Common myeloid progenitor, CD34-positive (primary cell): ENCODE results near the gene CCBE1.

Experiments used
- CTCF ChIA-PET: fragments of 350-600 bp; sonication (Branson Sonifier 250); formaldehyde crosslinking; loops from one replicate; lab custom pipeline; 2021; ENCODE audit warnings: antibody characterized with exemption; lab: Charles Lee
- POLR2A ChIA-PET: fragments of 350-600 bp; sonication (Branson Sonifier 250); formaldehyde crosslinking; loops from one replicate; lab custom pipeline; 2021; ENCODE audit warnings: antibody characterized with exemption; lab: Charles Lee
- DNase-seq, 3 donors: peaks; one replicate each; pipeline versions ENCODE4 v3.0.0 to v3.0.0-alpha.2; 2013
- H3K27ac ChIP-seq, 2 experiments: 1 replicate in 1 of 2; 2 replicates in 1 of 2; pipeline ENCODE4 v1.7.0; 2013; ENCODE audit warnings: inconsistent platforms in 2 of 2, low read length in 2 of 2, mild to moderate bottlenecking in 2 of 2, low read depth in 1 of 2, moderate library complexity in 1 of 2; ENCODE audit not compliant: severe bottlenecking in 2 of 2, insufficient read depth in 1 of 2, poor library complexity in 1 of 2
- H3K27me3 ChIP-seq, 5 experiments: replicated peaks in 2 of 5; 1 replicate in 3 of 5; 2 replicates in 2 of 5; pipeline versions ENCODE4 v1.6.1 to v1.7.0; 2013; ENCODE audit warnings: low read length in 4 of 5, mild to moderate bottlenecking in 2 of 5, moderate library complexity in 2 of 5, inconsistent platforms in 1 of 5; ENCODE audit not compliant: insufficient read depth in 5 of 5, control insufficient read depth in 4 of 5
- H3K36me3 ChIP-seq, 4 experiments: 1 replicate in 2 of 4; 2 replicates in 2 of 4; pipeline versions ENCODE4 v1.6.1 to v1.7.0; 2013; ENCODE audit warnings: low read length in 3 of 4, control low read depth in 1 of 4, mild to moderate bottlenecking in 1 of 4; ENCODE audit not compliant: control insufficient read depth in 4 of 4, insufficient read depth in 4 of 4
- H3K4me1 ChIP-seq, 4 experiments: 1 replicate in 3 of 4; 2 replicates in 1 of 4; pipeline versions ENCODE4 v1.6.1 to v1.7.1; 2013; ENCODE audit warnings: low read length in 3 of 4, mild to moderate bottlenecking in 3 of 4, control low read depth in 1 of 4, inconsistent platforms in 1 of 4, moderate library complexity in 1 of 4; ENCODE audit not compliant: control insufficient read depth in 4 of 4, insufficient read depth in 4 of 4; ENCODE audit errors: control extremely low read depth in 1 of 4
- H3K4me3 ChIP-seq, 7 experiments: 1 replicate in 4 of 7; 2 replicates in 3 of 7; pipeline versions ENCODE4 v1.5.1 to v1.7.0; 2013; ENCODE audit warnings: mild to moderate bottlenecking in 7 of 7, low read length in 6 of 7, moderate library complexity in 6 of 7, inconsistent platforms in 2 of 7, low read depth in 2 of 7, control low read depth in 1 of 7; ENCODE audit not compliant: insufficient read depth in 4 of 7, control insufficient read depth in 1 of 7; ENCODE audit errors: extremely low read depth in 1 of 7
- H3K9me3 ChIP-seq, 5 experiments: 1 replicate in 4 of 5; 2 replicates in 1 of 5; pipeline versions ENCODE4 v1.6.1 to v1.7.1; 2013; ENCODE audit warnings: low read length in 4 of 5, mild to moderate bottlenecking in 2 of 5, inconsistent platforms in 1 of 5, low read depth in 1 of 5, moderate library complexity in 1 of 5; ENCODE audit not compliant: control insufficient read depth in 4 of 5, insufficient read depth in 2 of 5; ENCODE audit errors: control extremely low read depth in 1 of 5
- WGBS: methylation state at CpG from one replicate; pipeline ENCODE4 v1.1.5; 2013; ENCODE audit not compliant: insufficient coverage; 5-methylcytosine and 5-hydroxymethylcytosine counted together

Gene CCBE1

DNA sequence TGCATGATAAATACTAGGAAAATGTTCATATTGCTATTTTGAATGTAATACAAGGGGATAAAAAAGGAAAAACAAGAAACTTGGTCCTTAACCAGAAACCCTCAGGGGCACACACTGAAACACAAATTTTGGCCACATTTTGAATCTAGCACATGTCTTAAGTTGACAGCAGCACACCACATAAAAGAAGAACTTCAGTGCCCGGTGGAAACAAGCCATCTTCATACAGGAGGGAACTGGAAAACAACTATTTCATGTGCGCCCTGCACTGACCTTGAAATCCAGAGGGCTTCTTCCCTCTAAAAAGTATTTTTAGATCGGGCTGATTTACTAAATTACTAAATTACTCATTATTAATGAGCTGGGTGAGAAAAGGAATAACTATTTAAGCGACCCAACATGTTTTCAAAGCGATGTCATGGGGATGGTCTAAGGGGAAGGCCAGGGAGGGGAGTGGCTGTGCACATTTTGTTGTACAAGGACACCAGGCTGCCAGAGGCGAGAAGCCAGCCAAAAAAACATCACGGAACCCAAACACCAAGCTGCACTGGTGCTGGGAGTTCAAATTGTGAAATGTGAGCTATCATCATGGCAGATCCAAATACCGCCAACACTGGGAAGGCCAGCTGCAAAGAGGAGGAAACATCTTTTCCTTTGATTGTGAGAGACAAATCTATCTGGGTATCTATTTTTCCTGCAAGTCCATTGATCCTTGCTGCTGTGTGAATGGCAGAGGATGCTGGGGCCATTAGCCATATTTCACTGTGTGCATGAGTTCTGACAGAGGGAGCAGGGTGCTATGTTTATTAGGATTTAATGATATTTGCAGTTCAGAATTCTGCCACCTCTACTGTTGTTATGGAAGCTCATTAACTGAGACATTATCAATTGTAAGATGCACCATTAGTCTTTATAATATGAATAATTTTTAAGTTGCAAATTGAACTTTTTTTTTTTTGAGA is 187.5 kb downstream of the CCBE1 start:
- H3K4me3 ChIP-seq = no peak overlapping the region
- peaks cover 0 to 17% (median 12%) of the 10 kb centered on the region in 5 experiments for H3K27me3 ChIP-seq
- DNase-seq = no peak
- no peaks in the 10 kb centered on the region for H3K4me1 ChIP-seq
- H3K36me3 ChIP-seq = no peaks in the 10 kb centered on the region
- POLR2A ChIA-PET = no interaction called here
- CTCF ChIA-PET = interaction anchor here (0.8 kb wide), 1 partner anchor 80 kb away, joined by 3 read pairs; no protein-coding TSS in a partner anchor
- no peak overlapping the region for H3K27ac ChIP-seq
- 77% methylated on average over 7 of the region's 8 CpGs for WGBS
- no peaks in the 10 kb centered on the region for H3K9me3 ChIP-seq

DNA sequence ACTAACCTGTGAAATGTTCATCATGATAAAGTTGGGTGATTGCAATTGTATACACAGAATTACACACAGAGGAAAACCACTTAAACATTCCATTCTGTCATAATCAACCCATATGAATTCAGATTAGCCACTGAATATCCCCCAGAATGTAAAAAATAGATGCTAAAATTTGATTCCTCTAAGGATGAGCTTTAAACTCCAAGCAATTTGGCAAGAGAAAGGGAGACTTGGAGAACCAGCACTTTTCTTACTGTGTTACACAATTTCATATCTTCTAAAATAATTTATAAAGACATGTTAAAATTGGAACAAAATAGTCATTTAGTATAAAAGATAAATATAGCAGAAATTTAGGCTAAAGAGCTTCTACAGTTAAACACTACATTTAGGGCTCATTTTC is 191.9 kb downstream of the CCBE1 start:
- ChIA-PET CTCF (no interaction called here), POLR2A (no interaction called here)
- no peak overlapping the region for H3K27ac ChIP-seq
- no peaks in the 10 kb centered on the region for H3K9me3 ChIP-seq
- H3K27me3 ChIP-seq = peaks cover 0 to 4% (median 2%) of the 10 kb centered on the region in 5 experiments
- no peak for DNase-seq
- no peaks in the 10 kb centered on the region for H3K4me1 ChIP-seq
- H3K4me3 ChIP-seq = no peak overlapping the region
- no peaks in the 10 kb centered on the region for H3K36me3 ChIP-seq

DNA sequence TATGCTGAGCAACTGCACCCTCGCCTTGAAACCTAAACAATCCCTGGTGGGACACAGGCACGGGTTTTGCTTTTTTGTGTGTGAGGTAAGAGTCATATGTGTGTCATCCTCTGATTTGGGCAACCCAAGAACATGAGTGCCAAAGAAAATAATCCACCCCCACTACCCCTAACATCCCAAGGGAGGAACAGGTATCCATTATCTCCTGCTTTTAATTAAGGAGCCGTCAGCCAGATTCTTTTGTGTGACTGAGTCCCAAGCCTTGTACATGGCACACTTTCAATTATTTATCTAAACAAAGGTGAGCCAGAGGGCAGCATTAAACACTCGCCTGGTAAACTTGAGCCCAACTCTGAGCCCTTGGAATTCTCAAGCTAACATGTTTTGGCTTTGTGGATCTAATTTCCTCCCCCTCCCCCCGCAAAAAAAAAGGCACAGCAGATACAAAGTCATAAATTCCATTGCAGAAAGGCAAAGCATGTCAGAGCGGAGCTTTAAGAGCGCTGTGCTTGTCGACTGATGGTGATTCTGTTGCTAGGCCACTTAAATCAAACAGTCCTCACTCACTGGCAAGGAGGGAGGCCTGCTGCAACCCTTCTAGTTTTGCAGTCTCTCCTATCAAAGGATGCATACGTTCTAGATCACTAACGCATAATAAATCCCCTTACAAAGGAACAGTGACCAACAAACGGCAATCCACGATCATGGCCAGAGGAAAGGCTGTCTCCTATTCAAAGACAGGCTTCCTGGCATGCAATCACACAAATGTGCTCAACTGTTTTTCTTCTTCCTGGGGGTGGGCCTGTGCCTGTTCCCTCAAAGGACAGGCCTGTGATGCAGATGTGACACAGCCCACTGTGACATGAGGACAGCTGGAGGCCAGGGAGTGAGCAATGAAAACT is 194.7 kb downstream of the CCBE1 start:
- Histone ChIP-seq H3K9me3 (no peaks in the 10 kb centered on the region), H3K36me3 (no peaks in the 10 kb centered on the region), H3K4me3 (no peak overlapping the region), H3K4me1 (no peaks in the 10 kb centered on the region), H3K27ac (no peak overlapping the region), H3K27me3 (peaks cover 0 to 4% (median 2%) of the 10 kb centered on the region in 5 experiments)
- CTCF ChIA-PET = no interaction called here
- 86% methylated on average over 7 of the region's 12 CpGs for WGBS
- POLR2A ChIA-PET = no interaction called here
- no peak for DNase-seq

DNA sequence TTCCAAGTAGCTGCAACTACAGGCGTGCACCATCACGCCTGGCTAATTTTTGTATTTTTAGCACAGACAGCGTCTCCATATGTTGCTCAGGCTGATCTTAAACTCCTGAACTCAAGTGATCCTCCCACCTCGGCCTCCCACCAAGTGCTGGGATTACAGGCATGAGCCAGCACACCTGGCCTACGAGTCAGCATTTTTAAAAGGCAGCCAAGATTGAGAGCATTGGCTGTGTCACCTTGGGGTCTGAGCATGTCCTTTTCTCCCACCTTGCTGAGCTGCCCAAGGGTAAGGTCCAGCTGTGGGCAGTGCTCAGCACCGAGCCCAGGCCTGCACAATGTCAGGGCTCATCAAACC is 195.3 kb downstream of the CCBE1 start:
- ChIA-PET POLR2A (no interaction called here), CTCF (no interaction called here)
- Histone ChIP-seq H3K27ac (no peak overlapping the region), H3K4me3 (no peak overlapping the region), H3K9me3 (no peaks in the 10 kb centered on the region), H3K27me3 (peaks cover 0 to 4% (median 2%) of the 10 kb centered on the region in 5 experiments), H3K36me3 (no peaks in the 10 kb centered on the region), H3K4me1 (no peaks in the 10 kb centered on the region)
- no peak for DNase-seq
- 93% methylated on average over 5 of the region's 6 CpGs for WGBS

DNA sequence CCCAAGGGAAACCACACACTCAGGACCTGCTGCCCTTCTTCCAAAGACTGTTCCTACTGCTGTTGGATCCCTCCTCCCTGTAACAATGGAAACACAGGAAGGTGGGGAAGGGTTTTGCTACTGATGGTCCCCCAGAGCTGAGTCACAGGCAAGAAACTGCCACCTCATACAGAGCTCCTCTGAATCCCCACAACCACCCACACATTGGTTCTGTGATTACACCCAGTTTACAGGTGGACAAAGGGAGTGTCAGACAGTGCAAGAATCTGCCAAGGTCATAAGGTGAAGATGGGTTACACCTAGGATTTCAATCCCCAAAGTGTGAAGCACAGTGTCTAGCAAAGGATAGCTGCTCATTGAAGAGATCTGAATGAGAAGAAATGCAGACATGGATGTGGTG is 196.5 kb downstream of the CCBE1 start:
- no peaks in the 10 kb centered on the region for H3K9me3 ChIP-seq
- H3K27me3 ChIP-seq = peaks cover 0 to 2% (median 2%) of the 10 kb centered on the region in 5 experiments
- H3K4me3 ChIP-seq = no peak overlapping the region
- no peaks in the 10 kb centered on the region for H3K4me1 ChIP-seq
- no peak overlapping the region for H3K27ac ChIP-seq
- POLR2A ChIA-PET = no interaction called here
- H3K36me3 ChIP-seq = no peaks in the 10 kb centered on the region
- CTCF ChIA-PET = no interaction called here
- DNase-seq = no peak

DNA sequence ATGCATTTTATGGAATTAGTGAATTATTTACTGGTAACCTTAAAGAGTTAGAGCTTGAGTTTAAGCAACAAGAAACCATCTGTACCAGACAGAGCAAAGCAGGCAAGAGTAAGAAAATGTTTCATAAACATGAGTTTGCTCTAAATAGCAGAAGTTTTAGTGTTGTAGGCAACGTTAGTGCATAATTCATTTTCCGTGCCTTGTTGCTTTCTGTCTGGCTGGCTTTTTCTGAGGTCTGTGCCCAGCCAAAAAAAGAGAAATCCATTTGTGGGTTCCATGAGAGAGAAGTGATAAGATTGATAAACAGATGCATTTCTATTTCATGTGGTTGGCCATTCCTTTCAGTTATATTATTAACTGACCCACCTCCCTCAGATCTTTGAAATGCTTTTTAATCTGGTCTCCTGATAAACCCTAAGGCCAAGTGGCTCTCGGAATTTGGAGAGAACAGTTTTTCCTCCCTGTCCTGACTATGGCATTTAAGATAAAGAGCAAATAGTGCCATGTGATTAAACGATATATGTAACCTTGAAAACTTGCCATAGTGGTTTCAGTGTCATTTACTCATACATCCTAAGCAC is 198.6 kb downstream of the CCBE1 start:
- no peak for DNase-seq
- CTCF ChIA-PET = no interaction called here
- WGBS = 85% methylated on average over 3 of the region's 4 CpGs
- Histone ChIP-seq H3K9me3 (no peaks in the 10 kb centered on the region), H3K36me3 (no peaks in the 10 kb centered on the region), H3K4me1 (no peaks in the 10 kb centered on the region), H3K27me3 (peaks cover 0 to 2% (median 2%) of the 10 kb centered on the region in 5 experiments), H3K27ac (no peak overlapping the region), H3K4me3 (no peak overlapping the region)
- POLR2A ChIA-PET = no interaction called here
